PC-9 (cell line): ENCODE data around the gene LPO. TPM values are rescaled to one million over a fixed set of nuclear protein-coding genes. Genes with fewer than 3 reads are reported as not detected.

Experiments used
- BruUV-seq: library from RNA; stranded (reverse); fragments of 400-500 nt; replicated peaks from 2 replicates; lab custom pipeline; 2021; lab: Mats Ljungman, UMichigan
- CTCF ChIA-PET: fragments of 300-600 bp; sonication (Branson Sonifier 250); formaldehyde crosslinking; loops from one replicate; lab custom pipeline; 2022; ENCODE audit warnings: antibody characterized with exemption; lab: Charles Lee
- POLR2A ChIA-PET: fragments of 300-600 bp; sonication (Branson Sonifier 250); formaldehyde crosslinking; loops from one replicate; lab custom pipeline; 2022; ENCODE audit warnings: antibody characterized with exemption; ENCODE audit not compliant: unreplicated experiment; lab: Charles Lee
- DNase-seq, 2 experiments: peaks; one replicate each; pipeline versions ENCODE4 v3.0.0 to v3.0.0-alpha.2; 2015 to 2022; ENCODE audit warnings: mixed read lengths in 1 of 2
- H2AFZ ChIP-seq: fragments of 200-600 bp; sonication (generic); 2 replicates; pipeline ENCODE4 v1.8.1; 2017; ENCODE audit warnings: antibody characterized with exemption
- H3F3A ChIP-seq: fragments of 200-600 bp; sonication (generic); 2 replicates; pipeline ENCODE4 v1.8.1; 2017; ENCODE audit warnings: antibody characterized with exemption, mild to moderate bottlenecking, low read depth; ENCODE audit not compliant: insufficient read depth
- H3K27ac ChIP-seq: fragments of 200-600 bp; sonication (generic); 2 replicates; pipeline ENCODE4 v1.6.1; 2016; ENCODE audit warnings: mixed run types
- H3K27me3 ChIP-seq: fragments of 200-600 bp; sonication (generic); 2 replicates; pipeline ENCODE4 v1.6.1; 2016; ENCODE audit warnings: low read depth, mixed run types; ENCODE audit not compliant: insufficient read depth
- H3K36me3 ChIP-seq: fragments of 200-600 bp; sonication (generic); 2 replicates; pipeline ENCODE4 v1.6.1; 2016; ENCODE audit warnings: low read depth, mixed run types
- H3K4me1 ChIP-seq: fragments of 200-600 bp; sonication (generic); replicated peaks from 2 replicates; pipeline ENCODE4 v1.6.1; 2016; ENCODE audit warnings: mixed run types; ENCODE audit not compliant: insufficient read depth
- H3K4me2 ChIP-seq: fragments of 200-600 bp; sonication (generic); 2 replicates; pipeline ENCODE4 v1.6.1; 2017; ENCODE audit warnings: mixed run types
- H3K4me3 ChIP-seq: fragments of 200-600 bp; sonication (generic); 2 replicates; pipeline ENCODE4 v1.6.1; 2016; ENCODE audit warnings: mixed run types
- H3K79me2 ChIP-seq: fragments of 200-600 bp; sonication (generic); 2 replicates; pipeline ENCODE4 v1.6.1; 2017; ENCODE audit warnings: low read depth, mixed run types
- H3K9me2 ChIP-seq: fragments of 200-600 bp; sonication (generic); 2 replicates; pipeline ENCODE4 v1.8.1; 2017; ENCODE audit warnings: mild to moderate bottlenecking; ENCODE audit not compliant: insufficient read depth
- H3K9me3 ChIP-seq: fragments of 200-600 bp; sonication (generic); 2 replicates; pipeline ENCODE4 v1.8.1; 2016; ENCODE audit warnings: low read depth; ENCODE audit not compliant: insufficient read depth
- H4K20me1 ChIP-seq: fragments of 200-600 bp; sonication (generic); 2 replicates; pipeline ENCODE4 v1.8.1; 2017; ENCODE audit not compliant: insufficient read depth
- CTCF ChIP-seq: fragments of 200-600 bp; sonication (generic); conservative IDR thresholded peaks from 2 replicates; pipeline ENCODE4 v1.6.1; 2017; ENCODE audit warnings: mixed run types, antibody characterized with exemption, mild to moderate bottlenecking, moderate library complexity
- EZH2 ChIP-seq: fragments of 200-600 bp; sonication (generic); IDR thresholded peaks from 2 replicates; pipeline ENCODE4 v1.8.0; 2017; ENCODE audit warnings: antibody characterized with exemption, low read depth
- intact Hi-C: fragments of 100-400 bp; cut with micrococcal nuclease; formaldehyde crosslinking; loops from one replicate; pipeline ENCODE4 v1.10.0; 2022; ENCODE audit not compliant: unreplicated experiment
- total RNA-seq: library from RNA; stranded (reverse); gene quantifications from 2 replicates; pipeline ENCODE4 v1.2.3, GENCODE V29; 2021

The LPO gene
- total RNA-seq, 1 experiment from 2014 or later, result not detected

- POLR2A ChIA-PET, result no interaction called here
- no peak overlapping the region for H3K27ac ChIP-seq
- TF ChIP-seq EZH2, result no peak
- no peak for TF ChIP-seq CTCF
- H3K36me3 ChIP-seq, result no peaks in the 10 kb centered on the region
- H3K9me3 ChIP-seq, result no peaks in the 10 kb centered on the region
- no peaks in the 10 kb centered on the region for H3F3A ChIP-seq
- H3K4me2 ChIP-seq, result no peak overlapping the region
- no peak overlapping the region for H2AFZ ChIP-seq
- BruUV-seq, result no TSS peak
- no peak overlapping the region for H3K4me3 ChIP-seq
- no peaks in the 10 kb centered on the region for H3K79me2 ChIP-seq
- DNase-seq, result no peak
- intact Hi-C loops, result no loop called here
- CTCF ChIA-PET, result no interaction called here
- H3K9me2 ChIP-seq, result no peaks in the 10 kb centered on the region
- no peaks in the 10 kb centered on the region for H3K4me1 ChIP-seq
- no peaks in the 10 kb centered on the region for H4K20me1 ChIP-seq
- peaks cover 96% of the 10 kb centered on the region for H3K27me3 ChIP-seq
Measured at GRCh38 chr17:58246104-58246740, 7.8 kb downstream of the LPO start.

DNA sequence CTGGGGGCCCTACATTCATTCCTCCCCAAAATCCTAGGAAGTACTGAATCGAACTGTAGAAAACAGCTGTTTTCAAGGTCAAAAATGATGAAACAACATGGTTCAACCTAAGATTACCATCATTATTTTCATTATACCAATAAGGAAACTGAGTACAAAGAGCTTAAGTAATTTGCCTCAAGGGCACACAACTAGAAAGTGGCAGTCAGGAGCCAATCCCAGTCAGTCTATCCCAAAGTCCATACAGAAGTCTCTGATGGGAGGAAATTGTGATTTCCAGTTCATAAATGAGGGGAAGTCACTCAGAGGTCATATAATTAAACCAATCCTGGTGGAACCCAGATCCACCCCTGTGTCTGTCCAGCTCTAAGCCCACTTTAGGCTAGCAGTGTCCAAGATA lies 8.4 kb downstream of the LPO start:
- no peaks in the 10 kb centered on the region for H3K36me3 ChIP-seq
- CTCF ChIA-PET, result no interaction called here
- intact Hi-C loops, result no loop called here
- BruUV-seq, result no TSS peak
- H3K4me2 ChIP-seq, result no peak overlapping the region
- no peak overlapping the region for H3K27ac ChIP-seq
- no peak for DNase-seq
- no peaks in the 10 kb centered on the region for H3K9me2 ChIP-seq
- no peaks in the 10 kb centered on the region for H3K9me3 ChIP-seq
- H2AFZ ChIP-seq, result no peak overlapping the region
- H3F3A ChIP-seq, result no peaks in the 10 kb centered on the region
- no peak overlapping the region for H3K4me3 ChIP-seq
- no peaks in the 10 kb centered on the region for H4K20me1 ChIP-seq
- H3K79me2 ChIP-seq, result no peaks in the 10 kb centered on the region
- H3K4me1 ChIP-seq, result no peaks in the 10 kb centered on the region
- POLR2A ChIA-PET, result no interaction called here
- TF ChIP-seq EZH2 (no peak), CTCF (no peak)
- H3K27me3 ChIP-seq, result peaks cover 96% of the 10 kb centered on the region

DNA sequence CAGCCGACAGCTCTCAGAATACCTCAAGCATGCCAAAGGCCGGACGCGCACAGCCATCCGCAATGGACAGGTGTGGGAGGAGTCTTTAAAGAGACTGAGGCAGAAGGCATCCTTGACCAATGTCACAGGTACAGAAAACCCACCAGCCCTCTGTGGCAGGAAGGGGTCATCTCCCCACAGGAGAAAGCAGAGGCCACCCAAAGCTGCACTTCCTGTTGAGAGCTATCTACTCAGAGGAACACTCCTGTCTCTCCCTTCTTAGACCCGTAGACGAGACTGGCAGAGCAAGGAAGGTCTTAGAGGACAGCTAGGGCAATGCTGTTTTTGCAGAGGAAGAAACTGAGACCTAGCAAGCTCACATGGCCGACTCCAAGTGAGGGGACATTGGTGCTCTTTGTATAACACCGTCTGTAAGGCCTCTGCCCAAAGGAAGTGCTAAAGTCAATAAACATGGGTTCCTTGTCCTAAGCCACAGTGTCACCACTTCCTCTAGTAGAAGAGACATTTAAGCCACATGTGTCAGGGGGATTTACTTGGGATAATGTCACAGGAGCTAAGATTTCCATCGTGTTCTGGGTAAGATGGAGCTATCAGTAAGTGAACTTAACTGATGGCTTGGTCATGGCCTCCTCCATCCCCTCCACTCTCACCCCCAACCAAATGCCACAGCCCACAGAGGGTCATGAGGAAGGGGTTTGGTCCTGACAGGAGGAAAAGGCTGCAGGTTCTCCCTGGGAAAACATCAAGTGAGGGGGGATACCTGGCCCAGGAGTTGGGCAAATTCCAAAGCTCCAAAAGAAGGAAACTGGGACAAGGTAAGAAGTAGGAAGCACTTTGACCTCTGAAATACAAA lies 9.4 kb downstream of the LPO start:
- Histone ChIP-seq H3K4me1 (no peaks in the 10 kb centered on the region), H3K79me2 (no peaks in the 10 kb centered on the region), H3K27me3 (peaks cover 96% of the 10 kb centered on the region), H3K27ac (no peak overlapping the region), H3K36me3 (no peaks in the 10 kb centered on the region), H3K4me2 (no peak overlapping the region), H3K9me2 (no peaks in the 10 kb centered on the region), H3F3A (no peaks in the 10 kb centered on the region), H3K9me3 (no peaks in the 10 kb centered on the region), H2AFZ (no peak overlapping the region), H3K4me3 (no peak overlapping the region), H4K20me1 (no peaks in the 10 kb centered on the region)
- no peak for DNase-seq
- CTCF ChIA-PET, result no interaction called here
- POLR2A ChIA-PET, result interaction anchor here (0.5 to 0.7 kb wide), 2 partner anchors 78 to 561 kb away, joined by 3 to 27 read pairs; no protein-coding TSS in a partner anchor
- BruUV-seq, result no TSS peak
- TF ChIP-seq EZH2 (no peak), CTCF (no peak)
- intact Hi-C loops, result no loop called here
